Stimulated activated CD8-positive, alpha-beta memory T cell treated with anti-CD3 and anti-CD28 coated beads, Interleukin-2, amount 100 ng/mL, for 48 hours (primary cell): Measurements from ENCODE around the gene EPB41L5.
"Not testable (repeated sequence)": the region's sequence is repeated elsewhere in the genome, so short reads cannot be mapped to it uniquely, and the experiment has no call there.

ENCODE experiments used
- DNase-seq, 2 donors: peaks; one replicate each; pipeline ENCODE4 v3.0.0-alpha.2; 2020; ENCODE audit warnings: low read depth in 2 of 2

EPB41L5 gene

GRCh38 chr2:120029672-120030640 lies 17.1 kb downstream of the EPB41L5 start:
- DNase-seq = no peak

- DNase-seq = no peak
Measured at GRCh38 chr2:120032297-120032696, 19.4 kb downstream of the EPB41L5 start.

DNA sequence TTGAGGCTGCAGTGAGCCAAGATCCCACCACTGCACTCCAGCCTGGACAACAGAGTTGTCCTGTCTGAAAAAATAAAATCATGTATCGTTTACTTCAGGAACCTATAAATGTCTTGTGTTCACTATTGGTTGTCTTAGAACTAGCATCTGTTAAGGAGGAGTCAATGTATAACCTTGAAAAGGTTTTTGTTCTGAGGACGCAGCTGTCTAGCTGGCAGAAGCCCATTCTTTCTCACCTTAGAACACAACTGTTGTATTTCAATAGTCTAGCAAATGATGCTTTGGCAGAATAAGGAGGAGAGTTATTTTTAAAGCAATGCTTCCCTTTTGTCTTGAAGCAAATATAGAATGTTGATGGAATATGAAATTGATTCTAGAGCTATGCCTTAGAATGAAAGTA lies 21.1 kb downstream of the EPB41L5 start:
- DNase-seq = no peak

GRCh38 chr2:120034621-120035020 lies 21.7 kb downstream of the EPB41L5 start:
- no peak for DNase-seq

DNA sequence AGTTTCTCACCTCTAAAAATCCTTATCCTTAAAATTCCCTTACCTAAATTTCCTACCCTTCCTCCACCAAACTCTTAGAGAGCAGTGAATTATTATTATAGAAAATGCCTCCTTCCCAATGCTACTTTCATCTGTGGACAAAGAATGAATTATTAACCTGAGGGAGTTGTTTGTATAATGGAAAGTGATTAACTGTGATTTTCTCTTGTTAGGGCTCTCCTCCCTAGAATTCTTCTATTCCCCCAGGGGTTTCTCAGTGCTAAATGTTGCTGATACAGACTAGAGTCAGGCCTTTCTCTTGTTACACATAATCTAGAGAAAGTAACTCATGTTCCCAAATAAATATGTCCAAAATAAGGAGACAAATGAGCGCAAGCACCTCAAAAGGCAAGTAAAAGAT lies 23.3 kb downstream of the EPB41L5 start:
- no peak for DNase-seq

- no peak for DNase-seq
Measured at GRCh38 chr2:120037995-120038541, 25.2 kb downstream of the EPB41L5 start.

DNA sequence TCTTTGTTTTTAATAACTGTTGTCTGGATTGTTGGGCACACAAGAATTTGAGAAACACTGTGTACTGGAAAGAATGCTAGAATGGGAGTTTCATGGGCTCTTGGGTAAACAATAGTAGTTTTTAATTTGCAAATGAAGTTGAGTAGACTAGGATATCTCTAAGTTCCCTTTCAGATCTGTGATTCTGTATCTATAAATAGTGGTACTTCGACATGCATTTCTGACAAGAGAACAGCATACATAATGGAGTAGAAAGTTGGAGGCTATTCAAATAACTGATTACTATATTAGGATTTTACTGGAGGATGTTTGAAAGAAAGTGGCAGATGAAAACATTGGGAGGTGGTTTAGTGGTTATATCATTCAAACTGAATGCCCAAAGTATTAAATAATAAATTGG lies 29.5 kb downstream of the EPB41L5 start:
- no peak for DNase-seq

DNA sequence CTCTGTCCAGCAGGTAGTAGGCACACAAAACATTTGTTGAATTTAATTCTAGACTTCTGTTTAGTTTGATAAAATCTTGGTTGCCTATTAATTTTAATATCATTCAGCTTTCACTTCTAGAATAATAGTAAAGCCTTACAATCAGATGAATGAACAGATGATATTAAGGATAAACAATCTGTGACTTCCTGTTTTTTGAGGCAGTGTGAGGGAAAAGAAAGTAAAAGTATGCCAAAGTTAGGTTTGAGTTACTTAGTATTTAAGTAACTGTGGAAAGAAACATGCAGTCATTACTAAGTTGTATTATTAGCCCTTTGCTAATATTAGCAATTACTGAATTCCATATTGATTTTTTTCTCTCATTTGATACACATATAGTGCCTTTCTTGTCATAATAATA lies 31.5 kb downstream of the EPB41L5 start:
- DNase-seq = no peak

DNA sequence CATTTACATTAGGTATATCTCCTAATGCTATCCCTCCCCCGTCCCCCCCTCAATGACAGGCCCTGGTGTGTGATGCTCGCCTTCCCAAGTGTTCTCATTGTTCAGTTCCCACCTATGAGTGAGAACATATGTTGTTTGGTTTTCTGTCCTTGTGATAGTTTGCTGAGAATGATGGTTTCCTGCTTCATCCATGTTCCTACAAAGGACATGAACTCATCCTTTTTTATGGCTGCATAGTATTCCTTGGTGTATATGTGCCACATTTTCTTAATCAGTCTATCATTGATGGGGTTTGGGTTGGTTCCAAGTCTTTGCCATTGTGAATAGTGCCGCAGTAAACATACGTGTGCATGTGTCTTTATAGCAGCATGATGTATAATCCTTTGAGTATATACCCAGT lies 32.9 kb downstream of the EPB41L5 start:
- not testable (repeated sequence) for DNase-seq

- not testable (repeated sequence) for DNase-seq
Measured at GRCh38 chr2:120046252-120046651, 33.4 kb downstream of the EPB41L5 start.

DNA sequence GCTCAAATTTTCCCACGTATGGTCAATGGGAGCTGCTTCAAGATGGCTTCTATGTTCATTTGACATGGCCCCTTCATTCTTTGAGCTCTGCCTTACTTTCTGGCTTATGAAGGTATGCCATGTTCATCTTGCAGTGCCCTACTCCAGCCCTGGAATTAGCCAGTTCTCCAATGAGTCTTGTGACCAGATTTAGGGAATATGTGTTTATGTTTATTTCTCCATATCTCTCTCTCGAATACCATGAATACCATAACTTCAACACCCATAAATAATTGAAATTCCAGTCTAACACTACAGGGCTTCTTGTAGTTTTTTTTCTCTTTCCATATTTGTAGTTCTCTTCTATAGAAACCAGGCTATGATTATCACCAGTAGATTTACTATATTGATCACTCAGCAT lies 39.7 kb downstream of the EPB41L5 start:
- DNase-seq = no peak

GRCh38 chr2:120053891-120054290 lies 41.0 kb downstream of the EPB41L5 start:
- no peak for DNase-seq

GRCh38 chr2:120059483-120059882 lies 46.6 kb downstream of the EPB41L5 start:
- DNase-seq = no peak

DNA sequence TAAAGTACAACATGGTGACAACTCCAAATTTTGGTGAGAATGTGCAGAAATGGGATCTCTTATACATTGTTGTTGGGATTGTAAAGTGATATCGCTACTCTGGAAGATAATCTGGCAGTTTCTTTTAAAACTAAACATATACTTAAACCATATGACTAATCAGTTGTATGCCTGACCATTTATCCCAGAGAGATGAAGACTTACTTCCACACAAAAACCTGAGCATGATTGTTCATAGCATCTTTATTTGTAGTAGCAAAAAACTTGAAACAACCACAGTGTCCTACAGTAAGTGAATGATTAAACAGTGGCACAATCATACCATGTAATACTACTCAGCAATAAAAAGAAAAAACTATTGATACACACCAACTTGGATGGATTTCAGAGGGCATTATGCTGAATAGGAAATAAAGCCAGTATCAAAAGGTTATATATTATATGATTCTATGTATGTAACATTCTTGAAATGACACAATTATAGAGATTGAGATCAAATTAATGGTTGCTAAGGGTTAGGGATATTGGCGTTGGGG lies 47.3 kb downstream of the EPB41L5 start:
- DNase-seq = no peak

- no peak for DNase-seq
Measured at GRCh38 chr2:120064664-120065063, 51.8 kb downstream of the EPB41L5 start.

- no peak for DNase-seq
Measured at GRCh38 chr2:120066800-120067547, 54.1 kb downstream of the EPB41L5 start.

DNA sequence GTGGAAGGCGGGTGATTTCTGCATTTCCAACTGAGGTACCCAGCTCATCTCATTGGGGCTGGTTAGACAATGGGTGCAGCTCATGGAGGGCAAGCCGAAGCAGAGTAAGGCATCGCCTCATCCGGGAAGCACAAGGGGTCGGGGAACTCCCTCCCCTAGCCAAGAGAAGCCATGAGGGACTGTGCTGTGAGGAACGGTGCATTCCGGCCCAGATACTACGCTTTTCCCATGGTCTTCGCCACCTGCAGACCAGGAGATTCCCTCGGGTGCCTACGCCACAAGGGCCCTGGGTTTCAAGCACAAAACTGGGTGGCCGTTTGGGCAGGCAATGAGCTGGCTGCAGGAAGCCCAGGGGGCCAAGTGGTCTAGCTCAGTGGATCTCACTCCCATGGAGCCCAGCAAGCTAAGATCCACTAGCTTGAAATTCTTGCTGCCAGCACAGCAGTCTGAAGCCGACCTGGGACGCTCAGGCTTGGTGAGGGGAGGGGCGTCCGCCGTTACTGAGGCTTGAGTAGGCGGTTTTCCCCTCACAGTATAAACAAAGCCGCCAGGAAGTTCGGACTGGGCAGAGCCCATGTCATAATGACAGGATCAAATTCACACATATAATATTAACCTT lies 55.3 kb downstream of the EPB41L5 start:
- DNase-seq = not testable (repeated sequence)

GRCh38 chr2:120075545-120075944 lies 62.7 kb downstream of the EPB41L5 start:
- DNase-seq = no peak

DNA sequence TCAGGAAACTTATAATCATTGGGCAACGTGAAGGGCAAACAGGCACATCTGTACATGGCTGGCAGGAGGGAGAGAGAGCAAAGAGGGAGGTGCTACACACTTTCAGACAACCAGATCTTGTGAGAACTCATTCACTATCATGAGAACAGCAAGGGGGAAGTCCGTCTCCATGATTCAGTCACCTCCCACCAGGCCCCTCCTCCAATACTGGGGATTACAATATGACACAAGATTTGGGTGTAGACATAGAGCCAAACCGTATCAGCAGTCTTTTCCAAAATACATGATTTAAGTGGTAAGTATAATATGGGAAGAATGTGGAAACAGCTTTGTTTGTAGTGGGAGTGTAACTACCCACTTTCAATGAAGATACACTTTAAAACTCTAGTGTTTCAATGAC lies 65.0 kb downstream of the EPB41L5 start:
- DNase-seq = no peak

DNA sequence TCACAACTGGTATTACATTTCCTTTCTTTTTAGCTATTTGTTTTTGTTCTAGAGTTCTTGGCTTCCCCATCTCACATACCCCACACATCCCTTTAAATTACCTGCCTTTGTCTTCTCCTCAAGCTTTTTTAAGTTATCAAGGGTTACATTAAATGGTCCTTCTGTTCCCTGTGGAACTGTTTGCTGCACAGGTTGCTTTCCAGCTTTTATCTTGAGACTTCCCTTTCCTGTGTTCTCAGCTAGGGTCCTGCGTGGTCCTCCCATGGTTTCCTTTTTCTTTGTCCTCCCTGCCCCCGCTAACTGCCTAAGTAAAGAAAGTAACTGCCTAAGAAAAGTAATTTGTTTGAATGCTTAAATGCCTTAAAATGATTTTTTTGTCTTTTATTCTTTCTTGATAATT lies 66.8 kb downstream of the EPB41L5 start:
- DNase-seq = no peak

DNA sequence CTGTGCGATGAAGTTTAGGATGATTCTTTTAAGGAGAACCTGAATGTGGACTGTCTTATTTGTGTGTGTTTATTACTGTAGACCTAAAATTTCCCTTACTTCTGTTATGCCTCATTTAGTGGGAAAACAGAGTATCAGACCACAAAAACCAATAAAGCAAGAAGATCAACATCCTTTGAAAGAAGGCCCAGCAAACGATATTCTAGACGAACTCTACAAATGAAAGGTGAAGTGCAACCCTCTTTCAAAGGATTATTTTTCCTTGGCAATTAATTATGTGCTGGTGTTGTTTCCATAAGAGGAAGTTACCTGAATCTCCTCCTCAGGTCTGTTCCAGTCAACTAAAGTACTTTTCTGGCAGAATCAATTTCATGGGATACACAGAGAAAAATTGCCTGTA lies 78.6 kb downstream of the EPB41L5 start:
- DNase-seq = no peak

DNA sequence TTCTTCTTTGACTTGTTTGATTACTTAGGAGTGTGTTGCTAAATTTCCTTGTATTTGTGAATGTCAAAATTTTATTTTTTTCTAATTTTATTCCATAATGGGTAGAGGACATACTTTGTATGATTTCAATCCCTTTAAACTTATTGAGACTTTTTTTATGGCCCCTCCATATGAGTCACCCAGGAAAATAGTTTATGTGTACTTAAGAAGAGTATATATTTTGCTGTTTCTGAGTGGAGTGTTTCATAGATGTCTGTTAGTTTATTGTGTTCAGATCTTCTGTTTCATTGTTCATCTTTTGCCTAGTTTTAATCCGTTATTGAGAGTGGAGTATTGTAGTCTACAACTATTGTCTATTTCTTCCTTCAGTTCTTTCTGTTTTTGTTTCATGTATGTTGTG lies 81.9 kb downstream of the EPB41L5 start:
- no peak for DNase-seq
